ENCODE results near the gene NPAS3. TPM values are rescaled to one million over a fixed set of nuclear protein-coding genes. Genes with fewer than 3 reads are reported as not detected.

NPAS3 gene
- total RNA-seq, 1 experiment from 2014 or later, result 0.36 TPM

DNA sequence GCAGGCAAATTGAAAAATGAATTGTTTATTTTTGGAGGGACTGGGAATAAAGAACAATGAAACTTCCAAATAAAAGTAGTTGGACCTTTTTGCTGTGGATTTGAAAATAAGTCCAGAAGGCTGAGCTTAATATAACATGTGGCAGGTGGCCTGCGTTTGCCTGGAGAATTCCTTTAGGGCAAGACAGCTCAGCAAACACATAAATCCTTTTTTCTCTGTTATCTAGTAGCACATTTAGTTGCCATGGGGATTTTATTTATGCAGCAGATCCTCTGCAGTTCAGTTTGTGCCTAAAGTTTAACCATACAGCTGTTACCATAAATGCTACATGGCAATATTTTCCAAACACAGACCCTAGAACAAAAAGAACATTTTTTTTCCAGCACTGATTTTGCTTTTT is 180.0 kb downstream of the NPAS3 start:
- DNase-seq, result peak; percentile 27
- CTCF ChIA-PET, result interaction anchor here (0.7 kb wide), 1 partner anchor 104 kb away, joined by 3 read pairs; no protein-coding TSS in a partner anchor
- Histone ChIP-seq H3K36me3 (ENCODE audit: low read depth, low read length) (no peaks in the 10 kb centered on the region), H3K4me1 (ENCODE audit: insufficient read depth, low read length) (peaks cover 33% of the 10 kb centered on the region), H3F3A (ENCODE audit: low read length, unreplicated experiment) (peaks cover 5% of the 10 kb centered on the region), H3K79me2 (ENCODE audit: low read length) (no peaks in the 10 kb centered on the region), H3K9me2 (replicated peaks; ENCODE audit: low read length) (no peaks in the 10 kb centered on the region), H3K4me2 (ENCODE audit: low read length) (no peak overlapping the region), H3K27ac (ENCODE audit: low read length) (no peak overlapping the region), H2AFZ (ENCODE audit: low read length) (no peak overlapping the region), H3K9ac (ENCODE audit: low read length) (no peak overlapping the region), H4K20me1 (ENCODE audit: low read length) (no peaks in the 10 kb centered on the region), H3K27me3 (ENCODE audit: low read length) (no peaks in the 10 kb centered on the region), H3K9me3 (ENCODE audit: low read length) (no peaks in the 10 kb centered on the region), H3K4me3 (ENCODE audit: low read length) (no peak overlapping the region)
- intact Hi-C loops (cut with micrococcal nuclease), result no loop called here
- no peak for ATAC-seq
- BruUV-seq (replicated peaks), result no TSS peak
- TF ChIP-seq EZH2 (IDR thresholded peaks at IDR 0.05; ENCODE audit: low read length, unreplicated experiment), result no peak
- TF ChIP-seq, protein P1, sequence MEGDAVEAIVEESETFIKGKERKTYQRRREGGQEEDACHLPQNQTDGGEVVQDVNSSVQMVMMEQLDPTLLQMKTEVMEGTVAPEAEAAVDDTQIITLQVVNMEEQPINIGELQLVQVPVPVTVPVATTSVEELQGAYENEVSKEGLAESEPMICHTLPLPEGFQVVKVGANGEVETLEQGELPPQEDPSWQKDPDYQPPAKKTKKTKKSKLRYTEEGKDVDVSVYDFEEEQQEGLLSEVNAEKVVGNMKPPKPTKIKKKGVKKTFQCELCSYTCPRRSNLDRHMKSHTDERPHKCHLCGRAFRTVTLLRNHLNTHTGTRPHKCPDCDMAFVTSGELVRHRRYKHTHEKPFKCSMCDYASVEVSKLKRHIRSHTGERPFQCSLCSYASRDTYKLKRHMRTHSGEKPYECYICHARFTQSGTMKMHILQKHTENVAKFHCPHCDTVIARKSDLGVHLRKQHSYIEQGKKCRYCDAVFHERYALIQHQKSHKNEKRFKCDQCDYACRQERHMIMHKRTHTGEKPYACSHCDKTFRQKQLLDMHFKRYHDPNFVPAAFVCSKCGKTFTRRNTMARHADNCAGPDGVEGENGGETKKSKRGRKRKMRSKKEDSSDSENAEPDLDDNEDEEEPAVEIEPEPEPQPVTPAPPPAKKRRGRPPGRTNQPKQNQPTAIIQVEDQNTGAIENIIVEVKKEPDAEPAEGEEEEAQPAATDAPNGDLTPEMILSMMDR (conservative IDR thresholded peaks at IDR 0.05; ENCODE audit: low read depth, low read length), result no peak
- no peak for TF ChIP-seq EZH2phosphoT487 (IDR thresholded peaks at IDR 0.05; ENCODE audit: borderline replicate concordance, low read length)
- POLR2A ChIA-PET (ENCODE audit: unreplicated experiment), result no interaction called here

DNA sequence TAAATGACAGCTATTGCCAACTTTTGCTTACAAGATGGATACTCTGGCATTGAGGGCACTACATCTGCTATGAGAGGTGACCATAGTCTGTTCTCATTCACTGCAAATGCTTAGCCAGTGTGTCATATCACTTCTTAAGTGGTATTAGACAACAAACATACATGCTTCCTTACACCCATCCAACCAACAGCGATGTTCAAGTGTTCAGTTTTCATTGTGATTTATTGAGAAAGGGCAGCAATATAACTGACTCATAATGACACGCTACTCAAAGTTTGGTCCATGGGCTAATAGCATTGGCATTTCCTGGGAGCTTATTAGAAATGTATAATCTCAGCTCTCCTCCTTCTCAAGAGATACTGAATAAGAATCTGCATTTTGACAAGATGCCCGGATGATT is 181.7 kb downstream of the NPAS3 start:
- H3K9me2 ChIP-seq (replicated peaks; ENCODE audit: low read length), result no peaks in the 10 kb centered on the region
- H3K36me3 ChIP-seq (ENCODE audit: low read depth, low read length), result no peaks in the 10 kb centered on the region
- ChIA-PET CTCF (no interaction called here), POLR2A (ENCODE audit: unreplicated experiment) (interaction anchor here (0.6 kb wide), 1 partner anchor 148 kb away, joined by 3 read pairs; no protein-coding TSS in a partner anchor)
- peak overlapping the region; percentile 54 for H3K4me2 ChIP-seq (ENCODE audit: low read length)
- peak; percentile 95 for DNase-seq
- TF ChIP-seq EZH2phosphoT487 (IDR thresholded peaks at IDR 0.05; ENCODE audit: borderline replicate concordance, low read length) (no peak), EZH2 (IDR thresholded peaks at IDR 0.05; ENCODE audit: low read length, unreplicated experiment) (no peak)
- TF ChIP-seq, protein P1 (conservative IDR thresholded peaks at IDR 0.05; ENCODE audit: low read depth, low read length), result no peak
- H3K9ac ChIP-seq (ENCODE audit: low read length), result peak overlapping the region; percentile 50
- H3K79me2 ChIP-seq (ENCODE audit: low read length), result no peaks in the 10 kb centered on the region
- intact Hi-C loops (cut with micrococcal nuclease), result no loop called here
- peak; percentile 87 for ATAC-seq
- peak overlapping the region; percentile 93 for H3K27ac ChIP-seq (ENCODE audit: low read length)
- H3K4me1 ChIP-seq (ENCODE audit: insufficient read depth, low read length), result peaks cover 33% of the 10 kb centered on the region
- no peaks in the 10 kb centered on the region for H3K27me3 ChIP-seq (ENCODE audit: low read length)
- no peak overlapping the region for H3K4me3 ChIP-seq (ENCODE audit: low read length)
- no peak overlapping the region for H2AFZ ChIP-seq (ENCODE audit: low read length)
- H3K9me3 ChIP-seq (ENCODE audit: low read length), result no peaks in the 10 kb centered on the region
- no TSS peak for BruUV-seq (replicated peaks)
- peaks cover 5% of the 10 kb centered on the region for H3F3A ChIP-seq (ENCODE audit: low read length, unreplicated experiment)
- H4K20me1 ChIP-seq (ENCODE audit: low read length), result no peaks in the 10 kb centered on the region

DNA sequence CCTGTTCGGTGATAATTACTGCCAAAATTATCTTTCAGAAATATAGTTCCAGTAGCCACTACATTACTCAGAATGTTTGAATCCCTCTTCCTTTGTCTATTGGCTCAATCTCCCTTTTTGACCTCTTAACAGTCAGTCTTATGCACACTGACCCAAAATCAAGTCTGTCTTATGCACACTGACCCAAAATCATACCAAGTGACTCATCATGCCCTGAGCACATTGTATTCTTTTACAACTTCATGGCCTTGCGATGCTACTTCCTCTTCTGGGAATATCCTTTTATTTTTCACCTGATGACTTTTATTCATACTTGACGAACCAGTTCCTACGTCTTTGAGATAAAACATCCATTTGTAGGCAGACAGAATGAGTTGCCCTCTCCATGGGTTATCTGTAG is 182.3 kb downstream of the NPAS3 start:
- peaks cover 5% of the 10 kb centered on the region for H3F3A ChIP-seq (ENCODE audit: low read length, unreplicated experiment)
- H3K9ac ChIP-seq (ENCODE audit: low read length), result peak overlapping the region; percentile 50
- no TSS peak for BruUV-seq (replicated peaks)
- no peaks in the 10 kb centered on the region for H3K9me2 ChIP-seq (replicated peaks; ENCODE audit: low read length)
- no peaks in the 10 kb centered on the region for H3K27me3 ChIP-seq (ENCODE audit: low read length)
- peaks cover 33% of the 10 kb centered on the region for H3K4me1 ChIP-seq (ENCODE audit: insufficient read depth, low read length)
- H2AFZ ChIP-seq (ENCODE audit: low read length), result no peak overlapping the region
- peak overlapping the region; percentile 93 for H3K27ac ChIP-seq (ENCODE audit: low read length)
- TF ChIP-seq, protein P1 (conservative IDR thresholded peaks at IDR 0.05; ENCODE audit: low read depth, low read length), result no peak
- TF ChIP-seq EZH2 (IDR thresholded peaks at IDR 0.05; ENCODE audit: low read length, unreplicated experiment) (no peak), EZH2phosphoT487 (IDR thresholded peaks at IDR 0.05; ENCODE audit: borderline replicate concordance, low read length) (no peak)
- H3K79me2 ChIP-seq (ENCODE audit: low read length), result no peaks in the 10 kb centered on the region
- ChIA-PET POLR2A (ENCODE audit: unreplicated experiment) (no interaction called here), CTCF (no interaction called here)
- H3K4me2 ChIP-seq (ENCODE audit: low read length), result peak overlapping the region; percentile 54
- intact Hi-C loops (cut with micrococcal nuclease), result no loop called here
- peak; percentile 69 for ATAC-seq
- peak; percentile 91 for DNase-seq
- H4K20me1 ChIP-seq (ENCODE audit: low read length), result no peaks in the 10 kb centered on the region
- H3K4me3 ChIP-seq (ENCODE audit: low read length), result no peak overlapping the region
- H3K9me3 ChIP-seq (ENCODE audit: low read length), result no peaks in the 10 kb centered on the region
- H3K36me3 ChIP-seq (ENCODE audit: low read depth, low read length), result no peaks in the 10 kb centered on the region

Measured in PC-3 (cell line).